Keratinocyte (primary cell): ENCODE measurements around the gene ADAMTS15.

Experiments used
- EZH2 ChIP-seq: IDR thresholded peaks from one replicate; pipeline ENCODE4 v1.6.1; 2012; ENCODE audit warnings: inconsistent platforms, mild to moderate bottlenecking, low read length, moderate library complexity
- TF ChIP-seq, protein P1 (sequence below), 3 experiments: IDR thresholded peaks in 1 of 3; conservative IDR thresholded peaks in 1 of 3; optimal IDR thresholded peaks in 1 of 3; 2 replicates in 2 of 3; 3 replicates in 1 of 3; pipeline versions ENCODE3 to v1.5.1; 2011; ENCODE audit warnings: low read length in 3 of 3, mild to moderate bottlenecking in 3 of 3, moderate library complexity in 2 of 3, control low read depth in 1 of 3, inconsistent platforms in 1 of 3; ENCODE audit not compliant: insufficient read depth in 2 of 3; ENCODE audit errors: extremely low read depth in 1 of 3

DNA sequence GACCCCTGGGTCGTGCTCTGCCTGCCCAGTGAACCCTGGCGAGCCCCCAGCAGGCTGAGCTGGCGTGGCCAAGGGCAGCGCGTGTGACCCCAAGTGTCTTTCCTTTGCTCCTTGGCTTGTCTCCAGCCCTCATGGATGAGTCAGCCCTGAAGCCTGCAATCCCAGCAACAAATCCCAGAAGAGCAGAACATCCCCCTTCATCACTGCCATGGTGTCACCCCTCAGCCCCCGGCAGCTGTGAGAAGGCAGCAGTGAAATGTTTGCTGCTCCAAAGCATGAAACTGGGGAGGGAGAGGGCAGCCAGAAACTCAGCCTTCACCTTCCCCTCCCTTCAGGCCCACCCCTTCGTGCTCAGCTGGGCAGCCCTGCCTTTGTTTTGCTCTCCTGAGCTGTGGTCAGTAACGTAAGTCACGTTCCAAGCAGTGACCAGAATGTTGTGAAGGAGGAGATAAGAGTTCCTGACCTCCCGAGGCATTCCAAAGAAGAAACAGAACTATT lies 29.8 kb downstream of the ADAMTS15 start:
- TF ChIP-seq, protein P1, sequence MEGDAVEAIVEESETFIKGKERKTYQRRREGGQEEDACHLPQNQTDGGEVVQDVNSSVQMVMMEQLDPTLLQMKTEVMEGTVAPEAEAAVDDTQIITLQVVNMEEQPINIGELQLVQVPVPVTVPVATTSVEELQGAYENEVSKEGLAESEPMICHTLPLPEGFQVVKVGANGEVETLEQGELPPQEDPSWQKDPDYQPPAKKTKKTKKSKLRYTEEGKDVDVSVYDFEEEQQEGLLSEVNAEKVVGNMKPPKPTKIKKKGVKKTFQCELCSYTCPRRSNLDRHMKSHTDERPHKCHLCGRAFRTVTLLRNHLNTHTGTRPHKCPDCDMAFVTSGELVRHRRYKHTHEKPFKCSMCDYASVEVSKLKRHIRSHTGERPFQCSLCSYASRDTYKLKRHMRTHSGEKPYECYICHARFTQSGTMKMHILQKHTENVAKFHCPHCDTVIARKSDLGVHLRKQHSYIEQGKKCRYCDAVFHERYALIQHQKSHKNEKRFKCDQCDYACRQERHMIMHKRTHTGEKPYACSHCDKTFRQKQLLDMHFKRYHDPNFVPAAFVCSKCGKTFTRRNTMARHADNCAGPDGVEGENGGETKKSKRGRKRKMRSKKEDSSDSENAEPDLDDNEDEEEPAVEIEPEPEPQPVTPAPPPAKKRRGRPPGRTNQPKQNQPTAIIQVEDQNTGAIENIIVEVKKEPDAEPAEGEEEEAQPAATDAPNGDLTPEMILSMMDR (optimal IDR thresholded peaks at IDR 0.05 in 1 of 3, IDR thresholded peaks at IDR 0.05 in 1 of 3, conservative IDR thresholded peaks at IDR 0.05 in 1 of 3; ENCODE audit: extremely low read depth in 1 of 3, insufficient read depth in 2 of 3, low read length in 3 of 3), result no peak
- TF ChIP-seq EZH2, result no peak
